ENCODE measurements around the gene ST3GAL4. TPM values are rescaled to one million over a fixed set of nuclear protein-coding genes. Genes with fewer than 3 reads are reported as not detected.
"Not testable (repeated sequence)": the region's sequence is repeated elsewhere in the genome, so short reads cannot be mapped to it uniquely, and the experiment has no call there.

The ST3GAL4 gene
- total RNA-seq, 1 donor from 2014 or later, result 28.2 TPM

DNA sequence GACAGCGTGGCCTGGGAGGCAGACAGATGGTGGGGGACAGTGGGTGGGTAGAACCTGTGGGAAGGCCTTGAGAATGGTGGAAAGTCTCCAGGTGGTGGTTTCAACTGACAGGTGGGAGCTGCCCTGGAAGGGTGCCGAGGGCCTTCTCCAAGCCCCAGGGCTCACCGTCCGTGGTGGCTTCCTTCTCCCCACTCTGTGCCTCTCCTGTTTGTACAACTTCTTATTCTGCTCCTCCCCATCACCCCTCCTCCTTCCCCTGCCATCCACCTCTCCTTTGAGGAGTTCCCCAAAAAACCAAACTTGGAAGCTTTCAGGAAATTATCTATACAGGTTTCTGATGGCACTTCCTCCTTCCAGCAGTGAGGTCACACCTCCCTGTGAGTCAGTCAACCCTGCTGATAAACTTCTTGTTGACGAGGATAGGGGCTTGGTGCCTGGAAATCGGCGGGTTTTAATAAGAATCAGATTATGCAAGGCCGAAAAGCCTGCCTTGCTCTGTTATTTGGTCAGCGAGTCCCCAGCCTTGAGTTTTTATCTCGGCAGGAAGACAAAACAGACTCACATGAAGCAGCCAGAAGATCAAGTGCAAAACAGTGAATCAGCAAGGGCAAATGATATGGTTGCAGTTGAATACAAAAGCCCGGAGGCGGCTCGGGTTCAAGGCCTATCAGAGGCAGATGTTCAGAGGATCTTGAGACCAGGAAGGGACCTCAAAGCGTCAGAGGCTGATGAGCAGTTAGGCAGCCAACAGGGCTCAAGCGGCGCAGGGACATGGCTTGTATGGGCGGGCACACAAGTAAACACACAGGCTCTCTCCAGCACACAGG is 9.5 kb upstream of the ST3GAL4 start:
- DNase-seq (ENCODE audit: low read depth, low spot score), result peak; percentile 46

DNA sequence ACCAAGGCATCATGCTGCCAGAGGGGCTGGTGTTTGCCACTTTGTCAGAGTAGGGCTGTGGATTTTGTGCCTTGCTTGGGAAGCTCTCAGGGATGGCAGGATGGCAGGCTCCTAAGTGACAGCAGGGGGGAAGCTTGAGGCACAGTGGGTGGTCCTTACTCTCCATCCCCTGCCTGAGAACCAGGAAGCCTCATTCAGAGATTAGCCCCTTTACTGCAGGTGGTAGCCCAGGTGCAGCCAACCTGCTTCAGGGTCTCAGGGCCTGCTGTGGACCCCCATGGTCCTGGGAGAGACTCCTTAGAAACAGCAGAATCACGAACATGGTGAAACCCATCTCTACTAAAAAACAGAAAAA is 8.9 kb upstream of the ST3GAL4 start:
- DNase-seq (ENCODE audit: low read depth, low spot score), result no peak

DNA sequence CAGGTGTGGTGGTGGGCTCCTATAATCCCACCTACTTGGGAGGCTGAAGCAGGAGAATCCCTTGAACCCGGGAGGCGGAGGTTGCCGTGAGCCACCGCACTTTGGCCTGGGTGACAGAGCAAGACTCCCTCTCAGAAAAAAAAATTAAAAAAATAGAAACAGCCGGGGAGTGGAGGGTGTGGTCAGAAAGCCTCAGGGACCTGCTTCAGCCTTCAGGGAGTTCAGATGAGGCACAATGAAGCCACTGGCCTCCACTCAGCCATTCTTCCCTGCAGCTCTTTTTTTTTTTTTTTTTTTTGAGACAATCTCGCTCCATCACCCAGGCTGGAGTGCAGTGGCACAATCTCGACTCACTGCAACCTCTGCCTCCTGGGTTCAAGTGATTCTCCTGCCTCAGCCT is 8.5 kb upstream of the ST3GAL4 start:
- not testable (repeated sequence) for DNase-seq (ENCODE audit: low read depth, low spot score)

DNA sequence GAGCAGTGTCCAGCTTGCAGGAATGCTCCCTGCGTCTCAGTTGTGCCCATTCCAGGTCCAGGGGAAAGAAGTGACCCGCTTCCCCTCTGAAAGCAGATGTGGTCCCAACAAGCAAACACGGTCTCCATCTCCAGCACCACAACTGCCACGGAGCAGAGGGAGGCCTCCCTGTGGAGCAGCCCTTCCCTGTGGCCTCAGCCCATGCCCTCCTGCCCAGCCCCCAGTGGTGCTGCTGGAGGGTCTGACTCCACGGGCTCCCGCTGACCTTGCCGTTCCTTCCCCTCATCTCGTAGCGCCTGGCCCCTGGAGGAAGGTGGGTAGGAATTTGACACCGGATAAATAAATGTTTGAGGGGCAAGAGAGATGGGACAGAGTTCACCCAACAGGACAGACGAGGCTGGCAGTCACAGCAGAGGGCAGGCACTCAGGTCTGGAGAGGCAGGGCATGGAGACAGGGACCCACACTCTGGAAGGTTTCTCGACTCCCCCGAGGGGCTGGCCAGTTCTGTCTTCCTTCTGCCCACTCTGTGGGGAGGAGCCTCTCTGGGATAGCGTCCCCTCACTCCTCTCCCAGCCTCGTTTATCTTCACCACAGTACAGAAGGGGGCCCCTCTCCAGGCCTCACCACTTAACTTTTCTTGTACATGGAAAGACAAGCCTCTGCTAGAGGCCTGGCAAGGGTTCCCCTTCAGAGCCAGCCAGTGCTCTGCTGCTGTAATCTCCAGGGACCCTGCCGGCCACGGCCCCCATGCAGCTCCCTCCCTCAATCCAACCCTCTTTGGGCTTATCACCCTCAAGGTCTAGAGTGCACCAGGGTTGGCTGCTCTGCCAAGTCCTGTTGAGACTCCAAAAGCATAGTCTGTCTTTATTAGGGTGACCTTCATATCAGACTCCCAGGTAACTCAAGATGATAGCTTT is 7.5 kb upstream of the ST3GAL4 start:
- DNase-seq (ENCODE audit: low read depth, low spot score), result no peak

DNA sequence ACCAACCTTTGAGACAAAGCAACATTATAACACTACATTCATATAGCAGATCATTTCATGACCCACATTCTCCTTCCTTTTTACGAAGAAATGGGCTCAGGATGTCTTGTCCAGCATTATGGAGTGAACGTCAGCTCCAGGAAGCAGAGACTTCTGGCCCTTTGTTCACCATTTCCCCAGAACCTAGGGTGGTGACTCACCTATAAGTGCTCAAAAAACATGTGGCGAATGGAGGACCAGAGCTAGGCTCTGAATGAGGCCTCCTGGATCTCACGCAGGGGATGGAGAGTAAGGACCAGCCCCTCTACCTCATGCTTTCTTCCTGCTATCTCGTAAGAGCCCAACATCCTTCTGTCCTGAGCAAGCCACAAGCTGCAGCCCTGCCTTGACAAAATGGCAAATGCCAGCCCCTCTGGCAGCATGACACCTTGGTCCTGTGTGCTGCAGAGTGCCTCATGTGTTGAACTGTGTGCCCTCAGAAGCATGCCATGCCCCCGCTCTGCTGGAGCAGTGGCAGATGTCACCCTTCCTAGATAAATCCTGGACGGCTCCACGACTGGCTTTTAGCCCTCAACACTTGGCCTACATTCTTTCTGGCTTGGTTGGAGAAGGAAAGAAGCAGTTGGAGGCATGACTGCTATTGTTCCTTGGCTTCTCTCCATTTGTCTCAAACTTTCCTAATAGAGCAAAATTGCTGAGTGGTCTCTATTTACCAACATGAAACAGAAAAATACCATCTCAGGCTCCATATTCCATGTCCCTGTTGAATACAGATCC is 6.5 kb upstream of the ST3GAL4 start:
- DNase-seq (ENCODE audit: low read depth, low spot score), result peak; percentile 66

DNA sequence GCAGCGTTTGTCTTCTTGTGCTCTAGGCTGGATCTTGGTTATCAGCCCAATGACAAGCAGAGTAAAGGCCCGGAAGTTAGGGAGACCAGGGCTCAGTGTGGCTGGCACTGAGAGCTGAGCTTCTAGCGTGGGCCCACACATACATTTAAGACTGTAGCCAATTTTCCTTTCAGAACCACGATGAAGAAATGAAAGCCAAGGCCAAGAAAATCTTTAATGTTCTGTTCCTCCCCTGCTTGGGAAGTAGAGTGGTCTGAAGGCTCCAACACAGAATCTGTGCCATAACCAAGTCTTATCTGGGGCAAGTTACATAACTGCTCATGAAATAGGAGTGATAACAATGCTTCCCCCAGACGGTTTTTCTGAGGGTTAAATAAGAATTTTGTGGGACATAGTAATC is 4.7 kb upstream of the ST3GAL4 start:
- DNase-seq (ENCODE audit: low read depth, low spot score), result no peak

DNA sequence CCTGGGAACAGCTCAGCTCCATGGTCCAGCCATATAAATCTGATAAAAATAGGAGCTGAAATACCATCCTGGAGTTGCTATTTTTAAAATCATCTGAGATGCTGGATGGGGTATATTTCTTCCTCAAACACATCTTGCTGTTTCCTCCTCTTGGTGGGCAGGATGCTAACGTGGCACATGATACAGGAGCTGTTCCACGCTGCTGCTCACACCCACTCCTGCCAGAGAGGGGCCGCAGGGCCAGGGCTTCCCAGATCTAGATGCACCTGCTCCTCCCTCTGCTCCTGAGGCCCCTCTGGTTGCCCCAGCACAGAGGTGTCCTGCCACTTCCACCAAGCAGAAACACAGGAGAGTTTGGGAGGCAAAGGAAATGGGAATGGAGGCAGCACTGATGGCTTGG is 3.3 kb upstream of the ST3GAL4 start:
- DNase-seq (ENCODE audit: low read depth, low spot score), result no peak

DNA sequence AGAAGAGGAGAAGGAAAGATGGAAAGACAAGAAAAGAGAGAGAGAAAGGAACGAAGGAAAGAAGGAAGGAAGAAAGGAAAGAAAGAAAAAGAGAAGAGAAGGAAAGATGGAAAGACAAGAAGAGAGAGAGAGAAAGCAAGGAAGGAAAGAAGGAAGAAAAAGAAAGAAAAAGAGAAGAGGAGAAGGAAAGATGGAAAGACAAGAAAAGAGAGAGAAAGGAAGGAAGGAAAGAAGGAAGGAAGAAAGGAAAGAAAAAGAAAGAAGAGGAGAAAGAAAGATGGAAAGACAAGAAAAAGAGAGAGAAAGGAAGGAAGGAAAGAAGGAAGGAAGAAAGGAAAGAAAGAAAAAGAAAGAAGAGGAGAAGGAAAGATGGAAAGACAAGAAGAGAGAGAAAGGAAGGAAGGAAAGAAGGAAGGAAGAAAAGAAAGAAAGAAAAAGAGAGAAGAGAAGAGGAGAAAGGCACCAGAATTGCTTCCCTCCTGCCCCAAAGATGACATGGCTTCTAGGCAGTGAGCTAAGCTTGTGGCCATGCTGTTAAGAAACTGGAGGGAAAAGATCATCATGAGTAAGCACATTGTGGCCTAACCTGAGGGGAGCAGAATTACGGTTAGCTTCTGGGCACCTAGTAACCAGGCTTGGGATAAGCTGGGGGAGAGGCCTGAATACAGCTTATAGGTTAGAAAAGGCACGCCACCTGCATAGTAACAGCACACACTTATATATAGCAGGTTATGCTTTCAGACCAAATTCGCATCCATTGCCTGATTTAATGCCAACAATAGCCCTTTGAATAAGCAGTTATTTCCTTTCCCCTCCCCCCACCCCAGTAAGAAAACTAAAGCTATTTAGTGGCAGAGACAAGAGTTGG is 2.3 kb upstream of the ST3GAL4 start:
- no peak for DNase-seq (ENCODE audit: low read depth, low spot score)

DNA sequence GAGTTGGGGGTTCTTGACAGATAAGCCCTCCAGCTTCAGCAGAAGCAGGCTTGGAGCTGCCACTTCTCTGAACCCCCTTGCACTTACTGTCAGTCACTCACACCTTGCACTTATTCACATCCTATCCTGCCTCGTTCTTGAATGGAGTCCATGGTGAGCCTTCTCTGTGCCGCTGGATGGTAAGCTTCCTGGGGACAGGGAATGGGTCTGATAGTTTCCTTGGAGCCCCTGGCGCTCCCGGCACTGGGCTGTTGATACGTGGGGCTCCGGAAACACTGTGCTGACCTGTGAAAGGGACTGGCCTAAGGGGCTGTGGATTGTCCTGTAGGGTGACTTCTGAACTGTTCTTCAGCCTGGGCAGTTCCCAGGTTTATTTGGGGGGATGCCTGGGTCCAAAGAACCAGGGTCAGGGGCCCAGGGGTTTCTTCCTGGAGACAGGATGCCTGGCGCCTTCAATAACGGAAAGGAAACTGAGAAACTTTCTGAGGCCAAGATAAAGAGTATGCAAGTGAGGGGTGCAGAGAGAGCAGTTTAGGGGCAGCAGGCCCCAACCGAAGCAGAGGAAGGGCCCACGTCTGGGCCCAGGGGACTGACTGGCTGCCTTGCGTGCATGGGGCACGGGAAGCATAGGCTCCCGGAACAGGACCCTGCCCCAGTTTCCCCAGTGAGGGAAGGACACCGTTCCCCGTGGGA is 709 bp upstream of the ST3GAL4 start:
- no peak for DNase-seq (ENCODE audit: low read depth, low spot score)

DNA sequence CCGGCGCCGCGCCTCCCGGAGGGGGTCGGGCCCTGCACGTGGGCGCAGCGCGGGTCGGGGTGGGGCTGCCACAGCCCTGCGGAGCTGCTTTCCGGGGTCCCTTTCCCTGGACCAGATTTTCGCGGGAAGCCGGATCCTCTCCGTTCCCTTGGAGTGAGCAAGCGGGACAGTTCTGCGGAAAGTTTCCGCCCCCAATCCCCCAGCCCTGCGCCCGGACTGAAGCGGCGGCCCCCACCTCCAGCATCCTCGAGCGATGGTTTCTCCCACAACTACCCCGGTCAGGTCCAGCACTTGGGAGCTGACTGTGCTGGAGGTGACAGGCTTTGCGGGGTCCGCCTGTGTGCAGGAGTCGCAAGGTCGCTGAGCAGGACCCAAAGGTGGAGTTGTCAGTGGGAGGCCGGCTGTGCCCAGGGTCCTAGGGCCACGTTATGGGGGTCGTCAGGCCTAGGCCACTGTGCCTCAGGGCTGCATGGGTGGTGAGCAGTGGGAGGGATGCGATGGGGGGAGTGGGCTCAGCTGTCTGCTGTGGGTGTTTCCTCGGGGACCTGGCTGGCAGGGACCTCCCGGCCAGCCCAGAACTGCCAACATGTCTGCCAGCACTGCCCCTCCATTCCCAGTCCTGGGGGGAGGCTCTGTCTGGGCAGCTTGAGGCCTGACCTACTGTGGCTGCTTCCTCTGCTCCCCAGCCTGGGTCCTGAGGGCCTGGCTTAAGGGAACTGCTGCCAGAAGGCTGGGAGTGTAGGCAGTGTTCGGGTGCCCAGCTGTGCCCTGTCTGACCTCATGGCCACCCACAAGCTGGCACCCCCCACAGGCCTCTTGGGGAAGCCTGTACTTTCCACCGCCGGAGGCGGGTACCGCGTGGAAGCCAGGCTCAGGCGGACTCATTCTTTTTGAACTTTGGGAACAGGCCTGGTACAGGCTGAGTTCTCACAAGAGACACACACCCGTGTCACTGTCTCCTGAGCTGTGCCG is 726 bp downstream of the ST3GAL4 start:
- no peak for DNase-seq (ENCODE audit: low read depth, low spot score)

DNA sequence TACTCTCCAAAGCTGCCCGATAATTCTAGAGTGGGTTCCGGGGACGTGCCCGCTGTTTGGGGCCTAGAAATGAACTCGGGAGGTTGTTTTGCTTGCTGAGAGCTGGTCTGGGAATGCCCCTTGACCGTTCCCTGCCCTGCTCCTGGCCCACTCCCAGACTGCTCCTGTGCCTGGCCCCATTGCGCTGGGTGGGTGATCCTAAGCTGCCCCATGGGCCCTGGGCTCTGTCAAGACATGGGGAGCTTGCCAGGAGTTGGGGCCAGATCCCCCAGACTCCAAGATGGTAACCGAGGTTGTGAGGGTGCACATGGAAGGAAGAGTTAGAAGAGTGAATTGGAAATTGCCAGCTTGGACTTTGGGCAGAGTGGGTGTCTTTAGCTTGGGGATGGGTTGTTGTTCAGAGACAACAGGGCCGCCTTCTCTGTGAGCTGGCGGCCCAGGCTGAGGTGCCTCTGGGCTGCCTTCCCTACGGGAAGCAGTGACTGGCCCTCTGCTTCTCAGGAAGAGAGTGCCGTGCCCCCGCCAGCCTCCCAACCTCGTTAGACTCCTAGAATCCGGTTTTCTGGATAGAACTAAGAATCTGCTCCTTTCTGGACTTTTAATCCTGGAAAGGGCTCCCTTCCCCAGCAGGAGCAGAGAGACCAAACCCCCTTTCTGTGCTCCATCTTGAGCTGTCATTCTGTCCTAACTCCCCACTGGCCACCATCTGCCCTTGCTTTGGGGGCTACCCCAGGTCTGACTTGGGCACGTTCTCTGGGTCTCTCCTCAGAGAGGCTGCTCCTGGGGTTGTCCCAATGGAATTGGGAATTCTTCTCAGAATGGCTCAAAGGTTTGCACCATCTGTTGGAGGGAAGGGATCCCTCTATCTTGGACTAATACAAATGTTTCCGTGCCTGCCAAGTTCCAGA is 1.8 kb downstream of the ST3GAL4 start:
- no peak for DNase-seq (ENCODE audit: low read depth, low spot score)

DNA sequence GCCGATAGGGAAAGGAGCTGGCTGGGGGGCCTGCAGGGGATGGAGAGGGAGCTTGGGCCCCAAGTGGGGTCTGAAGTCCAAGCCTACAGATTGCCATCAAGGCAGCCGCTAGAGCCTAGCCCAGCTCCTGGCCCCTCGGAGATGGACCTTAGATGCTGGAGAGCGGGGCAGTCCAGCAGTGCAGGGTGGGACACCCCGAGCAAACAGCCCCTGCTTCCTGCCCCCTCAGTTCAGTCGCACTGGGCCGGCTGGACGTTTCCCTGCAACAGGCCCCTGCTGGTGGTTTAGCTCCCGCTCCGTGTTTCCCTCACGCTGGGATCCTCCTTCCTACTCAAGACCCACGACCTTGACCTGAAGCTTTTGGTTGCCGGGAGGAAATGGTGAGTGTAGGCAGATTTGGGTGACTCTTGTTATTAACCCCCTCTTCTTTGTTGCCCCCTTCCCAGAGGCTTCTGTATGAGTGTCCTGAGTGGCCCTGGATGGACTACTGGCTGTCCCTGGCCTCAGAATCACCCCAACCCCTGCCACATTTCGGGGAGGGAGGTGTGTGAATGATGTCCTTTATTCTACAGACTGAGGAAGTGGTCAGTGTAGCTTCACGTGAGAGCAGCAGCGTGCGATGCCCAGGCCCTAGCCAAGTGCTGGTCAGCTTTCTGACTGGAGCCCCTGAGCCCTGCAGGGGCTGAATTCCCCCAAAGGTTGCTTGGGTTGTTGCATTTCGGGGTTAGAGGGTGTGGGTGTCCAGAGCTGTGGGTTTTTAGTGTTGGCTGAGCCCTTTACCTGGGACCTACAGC is 2.7 kb downstream of the ST3GAL4 start:
- DNase-seq (ENCODE audit: low read depth, low spot score), result no peak

DNA sequence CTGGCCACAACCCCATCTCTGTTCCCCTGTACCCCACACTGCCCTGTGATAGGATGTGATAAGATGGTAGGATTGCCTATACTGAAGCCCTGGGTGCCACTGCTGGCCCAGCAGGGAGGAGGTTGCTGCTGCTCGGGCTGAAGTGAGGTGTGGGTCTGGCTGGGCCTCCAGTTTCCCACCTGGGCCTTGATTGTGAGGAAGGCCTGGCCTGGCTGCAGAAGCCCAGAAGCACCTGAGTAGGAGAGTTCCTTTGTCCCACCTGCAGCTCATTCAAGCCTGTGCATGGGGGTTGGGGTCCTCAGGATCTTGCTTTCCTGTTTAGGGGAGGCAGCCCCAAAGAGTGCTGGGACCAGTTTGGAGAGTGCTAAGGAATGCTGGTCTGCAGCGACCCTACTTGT is 3.3 kb downstream of the ST3GAL4 start:
- DNase-seq (ENCODE audit: low read depth, low spot score), result no peak

DNA sequence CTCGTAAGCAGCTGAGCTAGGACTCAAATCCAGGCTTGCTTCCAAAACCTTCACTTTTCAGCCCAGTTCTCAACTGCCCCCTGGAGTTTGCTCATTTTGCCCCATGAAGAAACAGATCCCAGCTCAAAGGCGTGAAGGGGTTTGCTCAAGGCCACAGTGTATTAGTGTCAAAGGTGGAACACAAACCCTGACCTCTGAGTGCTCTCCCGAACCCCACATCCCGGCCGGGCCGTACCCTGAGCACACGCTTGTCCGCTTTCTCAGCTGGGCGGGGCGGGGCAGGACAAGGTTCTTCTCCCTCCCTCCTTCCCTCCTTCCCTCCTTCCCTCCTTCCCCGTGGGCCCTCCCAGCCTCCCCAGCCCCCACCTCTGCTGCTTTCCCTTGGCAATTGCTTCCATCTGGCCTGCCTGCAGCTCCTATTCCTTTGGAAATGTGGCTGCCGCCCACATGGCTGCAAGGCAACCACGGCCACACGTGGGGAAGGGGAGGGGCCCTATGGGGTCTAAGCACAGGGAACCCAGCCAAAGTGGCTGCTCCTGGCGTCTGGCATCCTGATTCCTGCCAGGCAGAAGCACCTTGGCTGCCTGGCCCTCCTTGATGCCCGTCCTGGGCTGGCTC is 4.1 kb downstream of the ST3GAL4 start:
- no peak for DNase-seq (ENCODE audit: low read depth, low spot score)

DNA sequence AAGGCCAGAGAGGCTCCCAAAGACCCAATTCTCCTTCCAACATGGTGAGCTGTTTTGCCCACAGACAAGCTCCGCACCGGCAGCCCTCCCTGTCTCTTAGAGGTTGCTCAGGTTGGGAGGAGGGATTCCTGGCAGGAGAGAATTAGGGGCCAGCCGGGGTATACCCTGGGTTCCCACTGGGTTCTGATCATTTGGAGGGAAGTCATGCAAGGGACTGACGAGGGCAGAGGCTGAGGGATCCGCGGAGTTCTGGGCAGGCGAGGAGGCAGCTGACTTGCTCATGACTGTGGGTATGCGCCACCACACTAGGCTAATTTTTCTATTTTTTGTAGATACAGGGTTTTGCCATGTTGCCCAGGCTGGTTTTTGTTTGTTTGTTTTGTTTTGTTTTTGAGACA is 4.6 kb downstream of the ST3GAL4 start:
- no peak for DNase-seq (ENCODE audit: low read depth, low spot score)

DNA sequence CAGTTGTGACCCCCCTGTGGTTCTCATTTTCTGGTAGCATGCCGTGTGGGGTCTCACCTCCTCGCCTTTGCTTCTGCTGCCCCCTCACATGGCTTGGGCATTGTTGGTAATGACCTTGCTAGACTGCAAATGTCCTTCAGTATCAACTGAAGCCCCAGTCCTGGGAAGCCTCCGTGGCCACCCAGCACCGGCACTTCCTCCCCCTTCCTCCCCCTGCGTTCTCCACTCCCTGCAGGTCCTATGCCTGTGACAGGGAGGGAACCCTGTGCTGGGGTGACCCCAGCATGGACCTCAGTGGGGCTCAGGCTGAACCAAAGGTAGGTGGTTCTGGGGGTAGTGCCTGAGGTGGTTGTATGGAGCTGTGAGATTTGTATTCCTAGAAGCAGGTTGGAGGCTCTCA is 5.9 kb downstream of the ST3GAL4 start:
- no peak for DNase-seq (ENCODE audit: low read depth, low spot score)
